Measurements from ENCODE around the gene OSTF1.

Gene OSTF1

DNA sequence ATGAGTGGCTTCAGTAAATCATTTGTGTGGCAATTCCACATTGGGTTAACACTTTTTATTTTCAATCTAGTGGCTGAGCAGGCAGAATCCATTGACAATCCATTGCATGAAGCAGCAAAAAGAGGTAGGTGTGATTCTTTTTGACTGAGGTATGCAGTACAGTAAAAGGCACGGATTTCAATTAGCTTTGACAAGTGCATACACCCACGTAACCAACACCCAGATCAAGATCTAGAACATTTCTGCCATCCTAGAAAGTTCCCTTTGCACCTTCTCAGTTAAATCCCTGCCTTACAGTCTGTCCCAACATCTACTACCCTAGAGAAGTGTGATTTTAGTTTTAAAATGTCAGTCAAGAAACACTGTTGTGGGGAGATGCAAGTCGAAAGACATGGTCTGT lies 43.4 kb downstream of the OSTF1 start:
- no peak for DNase-seq
- Histone ChIP-seq H3K36me3 (replicated peaks) (peaks cover 11% of the 10 kb centered on the region), H3K27ac (no peak overlapping the region), H3K4me3 (ENCODE audit: low read depth, low read length) (no peak overlapping the region), H3K27me3 (replicated peaks) (no peaks in the 10 kb centered on the region)
- TF ChIP-seq, protein P1, sequence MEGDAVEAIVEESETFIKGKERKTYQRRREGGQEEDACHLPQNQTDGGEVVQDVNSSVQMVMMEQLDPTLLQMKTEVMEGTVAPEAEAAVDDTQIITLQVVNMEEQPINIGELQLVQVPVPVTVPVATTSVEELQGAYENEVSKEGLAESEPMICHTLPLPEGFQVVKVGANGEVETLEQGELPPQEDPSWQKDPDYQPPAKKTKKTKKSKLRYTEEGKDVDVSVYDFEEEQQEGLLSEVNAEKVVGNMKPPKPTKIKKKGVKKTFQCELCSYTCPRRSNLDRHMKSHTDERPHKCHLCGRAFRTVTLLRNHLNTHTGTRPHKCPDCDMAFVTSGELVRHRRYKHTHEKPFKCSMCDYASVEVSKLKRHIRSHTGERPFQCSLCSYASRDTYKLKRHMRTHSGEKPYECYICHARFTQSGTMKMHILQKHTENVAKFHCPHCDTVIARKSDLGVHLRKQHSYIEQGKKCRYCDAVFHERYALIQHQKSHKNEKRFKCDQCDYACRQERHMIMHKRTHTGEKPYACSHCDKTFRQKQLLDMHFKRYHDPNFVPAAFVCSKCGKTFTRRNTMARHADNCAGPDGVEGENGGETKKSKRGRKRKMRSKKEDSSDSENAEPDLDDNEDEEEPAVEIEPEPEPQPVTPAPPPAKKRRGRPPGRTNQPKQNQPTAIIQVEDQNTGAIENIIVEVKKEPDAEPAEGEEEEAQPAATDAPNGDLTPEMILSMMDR (IDR thresholded peaks at IDR 0.05; ENCODE audit: low read depth, low read length, missing control alignments) = no peak
- in situ Hi-C loops (cut with HindIII; ENCODE audit: low pct_ligation_motif_present, low sequenced_read_pairs) = no loop called here

- H3K4me3 ChIP-seq (ENCODE audit: low read depth, low read length) = no peak overlapping the region
- peaks cover 15% of the 10 kb centered on the region for H3K36me3 ChIP-seq (replicated peaks)
- TF ChIP-seq, protein P1 (IDR thresholded peaks at IDR 0.05; ENCODE audit: low read depth, low read length, missing control alignments) = no peak
- in situ Hi-C loops (cut with HindIII; ENCODE audit: low pct_ligation_motif_present, low sequenced_read_pairs) = no loop called here
- no peak for DNase-seq
- no peaks in the 10 kb centered on the region for H3K27me3 ChIP-seq (replicated peaks)
- no peak overlapping the region for H3K27ac ChIP-seq
These were observed 43.9 kb downstream of the OSTF1 start for GRCh38 chr9:75132244-75132643.

- no peaks in the 10 kb centered on the region for H3K27me3 ChIP-seq (replicated peaks)
- H3K36me3 ChIP-seq (replicated peaks) = peaks cover 15% of the 10 kb centered on the region
- no peak overlapping the region for H3K27ac ChIP-seq
- no peak for DNase-seq
- TF ChIP-seq, protein P1 (IDR thresholded peaks at IDR 0.05; ENCODE audit: low read depth, low read length, missing control alignments) = no peak
- in situ Hi-C loops (cut with HindIII; ENCODE audit: low pct_ligation_motif_present, low sequenced_read_pairs) = no loop called here
- H3K4me3 ChIP-seq (ENCODE audit: low read depth, low read length) = no peak overlapping the region
These were observed 45.1 kb downstream of the OSTF1 start for GRCh38 chr9:75133396-75133795.

DNA sequence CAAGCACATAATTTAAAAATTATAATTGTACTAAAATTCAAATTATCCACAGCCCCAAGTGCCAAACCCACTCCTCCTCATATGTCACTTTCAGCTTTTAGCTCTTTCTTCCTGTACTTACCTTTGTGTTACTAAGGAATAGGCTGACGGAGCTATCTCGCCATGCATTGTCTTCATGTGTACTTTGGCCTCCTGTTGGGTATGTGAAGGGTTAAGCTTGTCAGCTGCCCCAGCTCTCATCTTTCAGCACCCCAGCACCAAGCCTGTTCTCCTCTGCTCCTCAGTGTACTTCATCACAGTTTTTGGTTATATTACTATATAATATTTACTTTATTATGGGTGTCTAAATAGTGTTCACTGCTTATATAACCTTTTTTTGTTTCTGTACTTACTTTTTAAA lies 46.2 kb downstream of the OSTF1 start:
- Histone ChIP-seq H3K27ac (no peak overlapping the region), H3K4me3 (ENCODE audit: low read depth, low read length) (no peak overlapping the region), H3K27me3 (replicated peaks) (no peaks in the 10 kb centered on the region), H3K36me3 (replicated peaks) (peaks cover 15% of the 10 kb centered on the region)
- DNase-seq = no peak
- in situ Hi-C loops (cut with HindIII; ENCODE audit: low pct_ligation_motif_present, low sequenced_read_pairs) = no loop called here
- TF ChIP-seq, protein P1 (IDR thresholded peaks at IDR 0.05; ENCODE audit: low read depth, low read length, missing control alignments) = no peak

- H3K4me3 ChIP-seq (ENCODE audit: low read depth, low read length) = no peak overlapping the region
- H3K27me3 ChIP-seq (replicated peaks) = no peaks in the 10 kb centered on the region
- in situ Hi-C loops (cut with HindIII; ENCODE audit: low pct_ligation_motif_present, low sequenced_read_pairs) = no loop called here
- TF ChIP-seq, protein P1 (IDR thresholded peaks at IDR 0.05; ENCODE audit: low read depth, low read length, missing control alignments) = no peak
- H3K27ac ChIP-seq = no peak overlapping the region
- H3K36me3 ChIP-seq (replicated peaks) = peaks cover 17% of the 10 kb centered on the region
- DNase-seq = no peak
These were observed 50.1 kb downstream of the OSTF1 start for GRCh38 chr9:75138260-75139040.

DNA sequence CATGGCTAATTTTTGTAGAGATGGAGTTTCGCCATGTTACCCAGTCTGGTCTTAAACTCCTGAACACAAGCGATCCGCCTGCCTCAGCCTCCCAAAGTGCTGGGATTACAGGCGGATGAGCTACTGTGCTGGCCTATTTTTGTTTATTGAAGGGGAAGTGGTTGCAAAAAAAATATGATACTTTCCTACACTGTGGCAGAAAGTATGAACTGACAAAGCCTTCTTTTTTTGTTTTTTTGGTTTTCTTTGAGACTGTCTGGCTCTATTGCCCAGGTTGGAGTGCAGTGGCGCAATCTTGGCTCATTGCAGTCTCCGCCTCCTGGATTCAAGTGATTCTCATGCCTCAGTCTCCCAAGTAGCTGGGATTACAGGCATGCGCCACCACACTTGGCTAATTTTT lies 50.9 kb downstream of the OSTF1 start:
- DNase-seq = no peak
- Histone ChIP-seq H3K4me3 (ENCODE audit: low read depth, low read length) (no peak overlapping the region), H3K27ac (no peak overlapping the region), H3K36me3 (replicated peaks) (peaks cover 17% of the 10 kb centered on the region), H3K27me3 (replicated peaks) (no peaks in the 10 kb centered on the region)
- TF ChIP-seq, protein P1 (IDR thresholded peaks at IDR 0.05; ENCODE audit: low read depth, low read length, missing control alignments) = no peak
- in situ Hi-C loops (cut with HindIII; ENCODE audit: low pct_ligation_motif_present, low sequenced_read_pairs) = no loop called here

Data from brain microvascular endothelial cell (primary cell).